HG03520 (cell line): Measurements from ENCODE around the gene SRSF6.
"Not testable (repeated sequence)": the region's sequence is repeated elsewhere in the genome, so short reads cannot be mapped to it uniquely, and the experiment has no call there.

Source experiments
- ATAC-seq: cut with Tn5 transposase; IDR thresholded peaks from one replicate; pipeline ENCODE4 v1.9.1; 2021; ENCODE audit warnings: mild to moderate bottlenecking, moderate library complexity; ENCODE audit not compliant: unreplicated experiment

Gene SRSF6

DNA sequence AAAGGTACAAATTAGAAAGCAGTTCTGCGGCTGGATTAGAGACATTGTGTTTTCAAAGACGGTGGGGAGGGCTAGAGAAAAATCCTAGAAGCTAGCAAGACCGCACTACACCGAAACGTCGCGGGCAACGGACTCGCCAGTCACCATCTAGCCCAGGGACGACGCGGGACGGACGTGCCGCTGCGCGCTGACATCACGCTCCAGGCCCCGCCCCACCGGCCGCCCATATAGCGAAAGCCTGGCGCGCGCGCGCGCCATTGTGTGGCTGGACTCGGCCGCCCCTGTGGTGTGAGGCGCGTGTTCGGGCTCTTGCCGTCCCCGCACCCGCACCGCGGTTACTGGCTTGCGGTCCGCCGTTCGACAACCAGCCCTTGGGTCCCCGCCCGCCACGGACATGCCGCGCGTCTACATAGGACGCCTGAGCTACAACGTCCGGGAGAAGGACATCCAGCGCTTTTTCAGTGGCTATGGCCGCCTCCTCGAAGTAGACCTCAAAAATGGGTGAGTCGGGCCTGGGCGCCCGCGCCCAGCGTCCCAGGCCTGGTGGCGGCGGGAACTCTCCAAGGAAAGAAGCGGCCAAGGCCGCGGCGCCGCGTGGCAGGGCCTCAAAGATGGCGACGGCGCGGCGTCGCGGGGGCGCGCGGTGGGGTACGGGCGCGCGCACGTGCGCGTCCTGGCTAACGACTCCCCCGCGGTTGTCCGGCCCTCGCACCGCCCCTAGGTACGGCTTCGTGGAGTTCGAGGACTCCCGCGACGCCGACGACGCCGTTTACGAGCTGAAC is at the start of gene SRSF6:
Gene SRSF6, plus strand, starts transcription at position 257 of the 782 bp plus-strand sequence. Its CDS starts 138 bp downstream, at position 395.
- peak; percentile 83 for ATAC-seq

DNA sequence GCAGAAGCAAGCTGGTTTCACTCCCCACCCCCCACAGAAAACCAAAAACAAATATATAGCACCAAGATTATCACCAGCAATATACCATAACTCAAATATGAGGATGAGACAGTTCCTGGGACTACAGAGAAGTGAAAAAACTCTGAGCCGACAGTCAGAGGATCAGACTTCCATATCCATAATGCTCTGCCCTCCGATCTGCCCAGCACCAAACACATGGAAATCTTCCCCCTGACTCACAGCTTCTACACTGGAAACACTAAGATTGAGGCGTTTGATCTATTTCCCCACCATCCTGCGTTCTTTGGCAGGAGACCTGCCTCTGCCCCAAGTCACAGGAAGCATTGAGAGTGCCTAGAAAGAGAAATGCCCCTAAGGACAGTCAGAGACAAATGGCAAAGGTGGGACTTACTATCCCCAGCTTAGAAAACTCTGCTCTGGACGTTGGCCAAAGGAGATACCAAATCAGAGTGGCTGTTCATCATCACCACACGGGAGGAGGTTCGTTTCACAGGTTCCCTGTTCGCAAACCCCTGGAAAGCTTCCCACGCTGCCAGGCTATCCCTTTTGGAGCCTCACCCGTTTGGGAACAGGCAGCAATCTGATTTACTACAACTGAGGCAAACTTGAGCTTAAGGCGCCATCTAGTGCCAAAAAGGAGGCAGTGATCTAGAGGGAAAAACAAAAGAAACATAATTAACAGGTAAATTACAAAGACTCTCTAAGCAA is 48.7 kb upstream of the SRSF6 start:
- no peak for ATAC-seq

DNA sequence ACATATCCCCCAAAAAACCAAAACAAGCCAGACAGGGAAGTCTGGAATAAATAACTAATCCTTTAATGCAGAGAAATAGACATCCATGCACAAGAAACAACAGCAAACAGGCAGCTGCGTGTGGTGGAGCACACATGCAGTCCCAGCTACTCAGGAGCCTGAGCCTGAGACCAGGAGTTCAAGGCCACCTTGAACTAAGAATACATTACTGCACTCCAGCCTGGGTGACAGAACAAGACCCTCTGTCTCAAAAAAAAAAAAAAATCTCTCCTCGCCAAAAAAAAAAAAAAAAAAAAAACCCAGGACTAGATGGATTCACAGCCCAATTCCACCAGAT is 48.2 kb upstream of the SRSF6 start:
- ATAC-seq = no peak

GRCh38 chr20:43415661-43416430 is 41.9 kb upstream of the SRSF6 start:
- no peak for ATAC-seq

DNA sequence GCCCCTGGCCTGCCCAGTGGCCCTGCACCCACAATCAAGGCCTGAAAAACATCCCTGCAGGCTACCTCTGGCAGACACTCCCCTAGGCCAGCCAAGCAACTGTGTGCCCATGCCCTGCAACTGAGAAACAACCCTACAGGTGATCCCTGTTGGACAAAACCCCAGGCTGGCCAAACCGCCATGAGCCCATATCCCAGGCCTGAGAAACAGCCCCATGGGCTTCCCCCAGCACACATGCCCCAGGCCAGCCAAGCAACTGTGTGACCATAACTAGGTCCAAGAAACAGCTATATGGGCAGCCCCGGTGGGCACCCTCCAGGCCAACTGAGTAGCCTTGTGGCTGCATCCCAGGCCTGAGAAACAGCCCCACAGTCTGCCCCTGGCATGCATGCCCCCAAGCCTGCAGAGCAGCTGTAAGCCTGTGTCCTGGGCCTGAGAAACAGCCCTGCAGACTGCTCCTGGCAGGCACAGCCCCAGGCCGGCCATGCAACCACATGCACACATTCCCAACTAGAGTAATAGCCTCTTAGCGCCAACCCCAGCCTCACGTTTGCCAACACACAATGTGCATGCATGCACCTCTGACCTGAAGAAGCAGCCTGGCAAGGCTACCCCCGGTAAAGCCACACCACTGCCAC is 41.0 kb upstream of the SRSF6 start:
- no peak for ATAC-seq

DNA sequence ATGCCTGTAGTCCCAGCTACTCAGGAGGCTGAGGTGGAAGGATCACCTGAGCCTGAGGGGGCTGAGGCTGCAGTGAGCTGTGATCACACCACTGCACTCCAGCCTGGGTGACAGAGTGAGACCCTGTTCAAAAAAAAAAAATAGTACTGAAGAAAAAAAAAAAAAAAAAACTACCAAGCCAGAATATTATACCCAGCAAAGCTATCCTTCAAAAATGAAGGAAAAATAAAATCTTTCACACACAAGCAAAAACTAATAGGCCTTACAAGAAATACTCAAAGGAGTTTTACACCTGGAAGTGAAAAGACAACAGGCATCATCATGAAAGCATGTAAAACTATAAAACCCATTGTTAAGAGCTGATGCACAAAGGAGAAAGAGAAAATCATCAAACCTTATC is 37.5 kb upstream of the SRSF6 start:
- ATAC-seq = no peak

GRCh38 chr20:43420913-43421312 is 36.8 kb upstream of the SRSF6 start:
- ATAC-seq = not testable (repeated sequence)

GRCh38 chr20:43426172-43426571 is 31.5 kb upstream of the SRSF6 start:
- no peak for ATAC-seq

- ATAC-seq = no peak
Observed at GRCh38 chr20:43430265-43431133, 27.2 kb upstream of the SRSF6 start.

DNA sequence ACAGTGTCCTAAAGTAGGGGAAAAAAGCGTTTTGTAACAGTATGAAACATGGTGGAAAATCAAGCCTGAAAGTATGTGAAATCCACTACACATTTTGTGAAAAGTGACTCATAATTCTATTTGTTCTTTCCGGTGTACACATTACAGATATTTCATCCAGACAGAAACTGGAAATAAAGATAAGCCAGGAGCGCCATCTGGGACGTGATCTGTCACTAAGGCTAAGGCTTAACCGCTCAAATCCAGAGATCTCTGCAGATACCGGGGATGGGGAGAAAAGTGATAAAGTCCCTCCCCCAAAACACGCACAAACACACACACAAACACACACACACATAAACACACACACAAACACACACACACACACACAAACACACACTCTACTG is 26.6 kb upstream of the SRSF6 start:
- ATAC-seq = no peak

- no peak for ATAC-seq
Observed at GRCh38 chr20:43432498-43432897, 25.2 kb upstream of the SRSF6 start.

- no peak for ATAC-seq
Observed at GRCh38 chr20:43433250-43433854, 24.3 kb upstream of the SRSF6 start.

- ATAC-seq = no peak
Observed at GRCh38 chr20:43434565-43434964, 23.1 kb upstream of the SRSF6 start.

- ATAC-seq = peak; percentile 76
Observed at GRCh38 chr20:43438578-43439316, 18.9 kb upstream of the SRSF6 start.

GRCh38 chr20:43440531-43440930 is 17.2 kb upstream of the SRSF6 start:
- no peak for ATAC-seq

DNA sequence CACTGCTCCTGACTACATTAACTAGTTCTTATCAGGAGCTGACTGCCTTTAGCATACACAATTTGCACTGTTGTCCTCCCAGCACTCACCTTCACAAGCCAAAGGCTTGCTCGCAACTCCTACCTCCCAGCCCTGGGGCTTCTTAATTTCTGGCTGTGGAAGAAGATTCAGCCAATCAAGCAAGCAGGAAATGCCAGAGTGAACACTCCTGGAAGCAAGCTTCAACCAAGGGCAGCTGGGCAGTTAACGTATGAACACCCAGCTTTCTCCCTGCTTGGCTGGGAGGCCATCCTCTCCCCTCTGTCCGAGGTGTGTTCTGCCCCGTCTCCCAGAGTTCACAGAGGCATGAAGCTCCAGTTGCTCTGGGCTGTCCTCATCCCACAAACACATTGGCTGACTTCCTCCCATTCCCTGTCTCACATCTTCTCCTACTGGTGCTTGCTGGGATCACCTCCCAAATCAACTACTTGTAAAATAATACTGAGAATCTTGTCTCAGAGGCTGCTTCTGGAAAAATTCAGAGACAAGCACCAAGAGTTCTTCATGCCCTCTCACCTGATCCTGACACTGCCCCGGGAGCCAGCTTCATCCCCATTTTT is 15.3 kb upstream of the SRSF6 start:
- no peak for ATAC-seq

GRCh38 chr20:43444107-43444506 is 13.6 kb upstream of the SRSF6 start:
- no peak for ATAC-seq

- ATAC-seq = no peak
Observed at GRCh38 chr20:43446361-43446879, 11.3 kb upstream of the SRSF6 start.

DNA sequence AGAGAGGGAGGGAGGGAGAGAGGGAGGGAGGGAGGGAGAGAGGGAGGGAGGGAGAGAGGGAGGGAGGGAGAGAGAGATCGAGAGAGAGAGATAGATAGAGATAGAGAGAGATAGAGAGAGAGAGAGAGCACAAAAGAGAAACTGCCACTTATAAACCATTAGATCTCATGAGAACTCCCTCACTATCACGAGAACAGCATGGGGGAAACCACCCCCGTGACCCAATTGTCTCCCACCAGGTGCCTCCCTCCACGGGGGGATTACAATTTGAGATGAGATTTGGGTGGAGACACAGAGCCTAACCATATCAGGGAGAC is 9.3 kb upstream of the SRSF6 start:
- not testable (repeated sequence) for ATAC-seq
